Dedifferentiated amniotic fluid mesenchymal stem cell (primary cell): ENCODE measurements around the gene CHN2.

Source experiments
- DNase-seq: peaks from one replicate; pipeline ENCODE4 v3.0.0-alpha.2; 2016; ENCODE audit errors: extremely low spot score

CHN2 gene

GRCh38 chr7:29194594-29195427 lies at the start of gene CHN2:
CHN2 (plus strand) TSS chr7:29194775.
- DNase-seq = no peak

DNA sequence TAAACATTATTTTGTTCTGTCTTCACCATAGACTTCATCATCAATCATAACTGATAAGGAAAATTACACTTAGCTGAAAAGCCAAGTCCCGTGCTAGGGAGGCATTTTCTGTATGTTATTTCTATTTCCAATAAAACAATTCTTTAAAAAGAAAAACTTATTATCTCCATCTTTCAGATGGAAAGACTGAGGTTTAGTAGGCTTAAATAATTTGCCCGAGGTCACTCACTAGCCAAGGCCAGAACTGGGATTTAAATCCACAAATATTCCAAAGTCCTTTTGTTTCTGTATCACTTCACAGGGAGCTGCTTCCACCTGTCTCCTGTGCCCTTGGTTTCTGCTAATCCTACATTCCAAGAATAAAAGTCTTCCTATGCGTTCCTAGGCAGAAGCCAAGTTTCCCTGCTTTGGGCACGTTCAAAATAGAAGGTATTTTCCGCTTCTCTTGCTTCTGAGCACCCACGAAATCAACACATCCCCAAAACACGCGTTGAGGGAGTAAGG lies 49.0 kb upstream of the CHN2 start:
- no peak for DNase-seq

DNA sequence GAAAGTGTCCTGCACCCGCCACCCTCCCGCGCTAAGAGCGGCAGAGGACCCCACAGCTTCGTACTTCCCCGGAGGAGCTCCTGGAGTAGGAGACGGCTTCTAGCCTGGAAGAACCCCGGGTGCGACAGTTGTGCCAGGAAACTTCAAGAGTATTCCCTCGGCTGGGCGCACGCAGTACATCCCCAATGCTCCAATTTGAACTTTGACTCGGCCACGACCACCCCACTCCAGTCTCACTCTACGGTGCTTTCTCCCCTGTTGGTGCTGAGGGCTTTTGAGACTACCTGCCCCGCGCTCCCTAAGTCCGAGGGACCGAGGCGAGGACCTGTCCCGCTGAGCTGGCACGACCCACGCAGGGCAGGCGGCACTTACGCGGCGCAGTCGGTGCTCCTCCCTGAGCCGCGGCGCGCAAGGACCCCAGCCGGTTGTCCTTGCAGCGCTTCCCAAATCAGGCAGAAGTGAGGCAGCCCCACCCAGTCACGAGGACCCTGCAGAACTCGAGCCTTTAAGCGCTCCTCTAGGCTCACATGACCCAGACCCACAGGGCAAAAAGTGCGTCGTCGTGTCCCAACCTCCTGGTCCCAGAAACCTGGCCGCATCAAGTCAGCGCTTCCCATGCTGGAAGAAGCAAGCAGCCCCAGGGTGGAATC lies 48.4 kb upstream of the CHN2 start, which contains the start of gene CPVL:
Gene CPVL, minus strand, starts transcription at position 481 of the 650 bp plus-strand sequence. CDS start 25,476 bp downstream, outside the sequence.
- DNase-seq = no peak

- no peak for DNase-seq
These were observed 47.5 kb upstream of the CHN2 start for GRCh38 chr7:29146888-29147609.

GRCh38 chr7:29147821-29148220 lies 46.8 kb upstream of the CHN2 start:
- no peak for DNase-seq

DNA sequence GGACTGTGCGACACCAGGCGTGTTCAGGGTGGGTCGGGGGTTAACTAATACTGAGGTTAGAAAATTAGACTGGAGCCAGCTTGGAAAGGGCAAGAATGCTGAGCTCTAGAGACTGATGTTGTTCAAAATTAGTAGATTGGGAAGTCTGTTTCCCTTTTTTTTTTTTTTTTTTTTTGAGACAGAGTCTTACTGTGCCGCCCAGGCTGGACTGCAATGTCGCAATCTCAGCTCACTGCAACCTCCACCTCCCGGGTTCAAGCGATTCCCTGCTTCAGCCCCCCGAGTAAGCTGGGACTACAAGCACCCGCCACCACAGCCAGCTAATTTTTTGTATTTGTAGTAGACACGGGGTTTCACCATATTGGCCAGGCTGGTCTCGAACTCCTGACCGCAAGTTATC lies 45.5 kb upstream of the CHN2 start:
- no peak for DNase-seq

DNA sequence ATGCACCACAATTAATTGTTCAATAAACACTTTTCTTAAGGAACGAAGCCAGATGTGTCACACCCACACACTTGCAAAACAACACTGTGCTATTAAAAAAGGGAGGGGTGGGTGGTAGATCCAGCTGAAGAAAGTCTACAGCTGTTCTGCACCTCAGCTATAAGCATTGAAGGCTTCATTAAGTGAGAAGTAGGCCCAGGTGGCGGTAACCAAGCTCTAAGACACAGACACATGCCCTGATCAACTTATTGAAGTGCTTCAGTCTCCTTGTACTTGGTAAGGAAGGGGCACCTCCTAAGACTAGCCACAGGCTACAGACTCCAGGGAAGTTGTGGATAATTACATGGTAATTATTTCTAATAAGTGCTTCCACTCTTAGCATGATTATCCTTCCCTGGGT lies 43.7 kb upstream of the CHN2 start:
- DNase-seq = no peak

DNA sequence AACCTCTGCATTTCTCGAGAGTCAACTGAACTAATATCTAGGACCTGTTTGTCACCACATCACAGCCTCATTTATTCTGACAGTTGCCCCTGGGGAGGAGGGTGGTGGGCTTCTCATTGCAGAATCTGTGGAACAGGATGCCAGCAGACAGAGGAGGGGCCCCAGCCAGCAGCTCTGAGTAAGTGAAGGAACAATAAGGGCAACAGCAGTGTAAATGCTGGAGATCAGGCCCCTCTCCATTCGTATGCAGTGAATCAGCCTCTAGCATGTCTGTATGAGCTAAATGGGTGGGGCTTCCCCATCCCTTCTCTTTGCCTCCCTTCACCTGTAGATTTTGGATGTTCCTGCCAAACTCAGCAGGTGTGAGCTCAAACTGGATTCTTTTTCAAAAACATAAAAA lies 40.5 kb upstream of the CHN2 start:
- DNase-seq = no peak

DNA sequence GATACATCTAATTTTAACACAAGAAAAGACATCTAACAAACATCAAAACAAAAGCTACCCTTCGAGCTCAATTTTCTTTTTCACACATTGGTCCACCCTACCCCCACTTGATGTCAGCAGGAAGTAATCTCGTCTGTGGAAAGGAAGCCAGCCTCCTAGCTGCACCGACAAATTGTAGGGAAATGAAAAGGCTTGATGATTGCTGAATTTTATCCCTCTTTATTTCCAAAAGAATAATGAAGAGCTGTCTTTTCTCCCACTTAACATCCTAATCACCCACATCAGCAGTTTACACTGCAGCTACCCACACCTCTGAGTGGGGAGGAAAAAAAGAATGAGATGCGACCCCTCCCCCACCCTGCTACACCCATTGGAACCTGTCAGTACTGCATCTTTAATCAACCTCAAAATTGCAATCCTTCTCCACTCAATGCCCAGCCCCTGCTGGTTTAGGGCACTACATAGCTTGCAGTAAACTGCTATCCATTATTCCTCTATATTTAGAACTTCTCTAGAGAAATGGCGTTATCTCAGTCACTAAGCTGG lies 37.6 kb upstream of the CHN2 start:
- no peak for DNase-seq

- no peak for DNase-seq
These were observed 35.7 kb upstream of the CHN2 start for GRCh38 chr7:29158795-29159423.

GRCh38 chr7:29160080-29160479 lies 34.5 kb upstream of the CHN2 start:
- DNase-seq = no peak

GRCh38 chr7:29161231-29161630 lies 33.3 kb upstream of the CHN2 start:
- DNase-seq = no peak

- no peak for DNase-seq
These were observed 32.0 kb upstream of the CHN2 start for GRCh38 chr7:29162577-29162976.

- DNase-seq = no peak
These were observed 30.7 kb upstream of the CHN2 start for GRCh38 chr7:29163854-29164253.

- no peak for DNase-seq
These were observed 26.9 kb upstream of the CHN2 start for GRCh38 chr7:29167721-29168120.

DNA sequence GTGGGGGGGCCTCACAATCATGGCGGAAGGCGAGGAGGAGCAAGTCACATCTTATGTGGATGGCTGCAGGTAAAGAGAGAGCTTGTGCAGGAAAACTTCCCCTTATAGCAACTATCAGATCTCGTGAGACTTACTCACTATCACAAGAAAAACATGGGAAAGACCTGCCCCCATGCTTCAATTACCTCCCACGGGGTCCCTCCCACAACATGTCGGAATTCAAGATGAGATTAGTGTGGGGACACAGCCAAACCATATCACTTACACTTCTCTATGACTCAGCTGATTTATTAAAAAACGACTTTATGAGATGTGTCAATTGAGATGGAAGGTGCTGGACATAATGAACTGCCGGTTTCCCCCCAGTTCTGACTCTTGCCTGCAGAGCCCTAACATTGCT lies 23.8 kb upstream of the CHN2 start:
- DNase-seq = no peak

GRCh38 chr7:29173458-29173857 lies 21.1 kb upstream of the CHN2 start:
- no peak for DNase-seq

GRCh38 chr7:29177963-29178600 lies 16.5 kb upstream of the CHN2 start:
- no peak for DNase-seq

DNA sequence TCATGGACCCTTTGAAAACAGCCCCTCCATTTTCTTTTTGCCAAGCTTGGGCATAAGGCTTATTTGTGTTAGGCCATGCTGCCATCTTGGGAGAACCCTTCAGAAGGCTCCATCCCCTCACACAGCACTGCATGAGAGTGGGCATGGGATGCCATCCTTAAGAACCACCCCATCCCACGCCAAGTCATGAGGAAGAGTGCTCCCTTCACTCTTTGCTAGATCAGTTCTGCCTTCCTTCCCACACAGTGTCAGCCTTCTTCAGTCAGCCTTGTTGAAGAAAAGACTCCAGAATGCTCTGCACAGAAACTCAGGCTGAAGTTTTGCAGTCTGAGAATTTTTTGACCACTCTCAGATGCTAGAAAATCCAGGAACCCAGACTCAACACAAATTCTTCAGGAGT lies 15.5 kb upstream of the CHN2 start:
- no peak for DNase-seq

GRCh38 chr7:29184599-29184998 lies 10.0 kb upstream of the CHN2 start:
- DNase-seq = no peak

GRCh38 chr7:29185613-29186012 lies 9.0 kb upstream of the CHN2 start:
- no peak for DNase-seq
